Pulmonary artery endothelial cell (primary cell): ENCODE data around the gene ACVR1C. TPM values are rescaled to one million over a fixed set of nuclear protein-coding genes. Genes with fewer than 3 reads are reported as not detected.

ENCODE experiments used
- DNase-seq: peaks from one replicate; pipeline ENCODE4 v3.0.0-alpha.2; 2011; ENCODE audit warnings: low read depth, low spot score
- total RNA-seq: library from RNA; depleted of rRNA; stranded (reverse); fragments of >200 nt; gene quantifications from 2 replicates; pipeline ENCODE4 v1.2.3, GENCODE V29; 2014

ACVR1C gene
- total RNA-seq, 1 donor from 2014 or later = 0.07 TPM

- no peak for DNase-seq
Measured at GRCh38 chr2:157497638-157498314, 130.9 kb downstream of the ACVR1C start.

DNA sequence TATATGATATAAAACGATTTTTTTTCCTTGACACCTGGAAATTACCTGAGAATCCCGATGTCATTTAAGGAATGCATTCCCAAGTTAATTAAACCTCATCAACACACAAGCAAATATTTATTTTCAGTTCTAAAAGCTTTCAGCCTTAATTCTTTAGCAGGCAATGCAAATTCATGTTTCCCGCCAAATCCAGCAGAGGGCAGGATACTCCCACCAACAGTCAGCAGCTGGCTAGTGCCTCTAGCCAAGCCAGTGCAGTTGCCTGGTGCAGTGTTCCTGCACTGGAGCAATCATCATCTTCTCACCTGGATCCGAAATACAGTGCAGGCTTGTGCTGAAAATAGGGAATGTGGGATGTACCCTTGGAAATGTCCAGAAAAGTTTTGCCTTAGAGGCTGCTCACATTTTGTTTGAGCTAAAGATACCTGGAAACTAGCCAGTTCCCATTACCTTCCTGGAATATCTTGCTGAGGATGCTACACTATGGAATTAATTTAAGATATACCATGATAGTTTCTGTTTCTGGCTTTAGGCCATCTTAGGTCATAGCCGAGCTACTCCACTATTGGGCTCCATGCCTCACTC is 136.4 kb downstream of the ACVR1C start:
- DNase-seq = peak; percentile 8

DNA sequence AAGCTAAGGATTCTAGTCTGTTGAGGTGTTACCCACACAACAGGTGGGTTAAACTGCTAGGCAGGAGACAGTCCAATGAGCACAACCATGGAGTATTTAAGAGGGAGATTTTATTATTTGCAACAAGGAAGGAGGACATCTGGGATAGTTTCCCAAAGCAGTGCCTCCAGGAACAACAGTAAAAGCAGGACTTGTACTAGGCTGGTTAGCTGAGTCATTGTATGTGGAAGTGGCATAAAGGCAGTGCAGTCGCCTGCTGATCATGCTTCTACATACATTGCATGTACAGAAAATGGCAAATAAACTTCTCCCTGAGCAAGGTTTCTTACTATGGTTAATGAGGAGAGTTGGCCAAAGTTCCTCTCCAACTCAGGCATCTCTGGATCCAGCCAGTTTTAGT is 138.7 kb downstream of the ACVR1C start:
- DNase-seq = no peak

DNA sequence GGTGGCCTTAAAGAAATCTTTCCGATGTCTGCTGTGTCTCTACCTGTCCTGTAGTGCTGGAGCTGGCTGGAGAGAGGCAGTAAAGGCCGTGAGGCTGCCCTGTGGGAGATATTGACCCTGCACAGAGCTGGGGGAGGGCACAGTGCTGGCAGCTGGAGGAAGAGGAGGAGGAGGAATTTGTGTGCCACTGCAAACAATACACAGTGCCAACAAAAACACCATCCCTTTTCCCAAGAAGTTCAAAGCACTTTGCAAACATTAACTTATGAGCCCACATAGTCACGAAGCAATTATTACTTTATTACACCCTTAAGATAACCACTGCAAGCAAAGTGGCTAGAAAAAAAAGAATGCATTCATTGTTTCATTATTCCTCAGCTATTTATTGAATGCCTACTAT is 139.8 kb downstream of the ACVR1C start:
- DNase-seq = no peak

DNA sequence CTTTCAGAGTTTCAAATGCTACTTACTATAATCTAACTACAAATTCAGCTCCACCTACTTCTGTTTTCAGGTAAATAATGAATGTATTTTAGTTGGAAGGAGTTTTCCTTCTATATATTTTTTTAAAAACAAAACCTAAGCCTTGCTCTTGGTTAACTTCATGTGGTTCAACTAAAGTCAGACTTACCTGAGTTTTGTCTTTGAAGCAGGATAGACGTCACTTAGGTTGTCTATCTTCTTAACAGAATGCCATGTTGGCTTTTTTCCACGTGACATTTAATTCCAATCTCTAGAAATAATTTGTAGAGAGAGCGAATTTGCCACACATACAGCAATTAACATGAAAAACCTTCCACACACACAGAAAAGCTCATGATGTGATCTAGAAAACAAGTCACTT is 140.9 kb downstream of the ACVR1C start:
- no peak for DNase-seq

DNA sequence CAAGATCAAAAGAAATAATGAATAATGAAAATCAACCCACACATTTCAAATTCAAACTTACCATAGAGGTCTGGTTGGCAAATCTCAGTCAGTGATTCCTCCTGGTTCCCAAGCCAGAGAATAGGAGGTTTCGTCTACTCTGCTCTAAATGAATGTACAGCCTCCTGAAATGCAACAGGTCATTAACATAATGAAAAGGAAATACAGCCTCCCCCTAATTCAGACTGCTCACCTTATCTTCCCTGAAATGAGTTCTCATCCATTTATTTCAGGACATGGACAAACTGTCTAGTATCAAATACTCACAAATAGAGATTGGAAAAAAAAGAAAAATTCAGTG is 141.4 kb downstream of the ACVR1C start:
- DNase-seq = no peak

GRCh38 chr2:157486596-157487270 is 141.9 kb downstream of the ACVR1C start:
- DNase-seq = no peak

- DNase-seq = no peak
Measured at GRCh38 chr2:157480182-157480961, 148.3 kb downstream of the ACVR1C start.

- DNase-seq = no peak
Measured at GRCh38 chr2:157479081-157480027, 149.3 kb downstream of the ACVR1C start.

DNA sequence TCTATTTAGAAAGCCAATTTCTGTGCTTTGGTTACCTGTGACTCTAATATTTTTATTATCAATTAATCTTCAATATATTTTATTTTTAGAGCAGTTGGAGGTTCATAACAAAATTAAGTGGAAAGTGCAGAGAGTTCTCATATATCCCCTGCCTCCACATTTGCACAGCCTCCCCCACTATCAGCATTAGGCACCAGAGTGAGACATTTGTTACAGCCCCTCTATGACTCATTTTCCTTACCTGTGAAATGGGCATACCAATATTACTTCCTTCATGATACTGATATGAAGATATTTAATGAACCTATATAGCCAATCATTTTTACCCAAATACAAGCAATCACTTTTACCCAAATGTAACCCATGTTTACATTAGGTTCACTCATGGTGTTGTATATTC is 150.7 kb downstream of the ACVR1C start:
- no peak for DNase-seq

- DNase-seq = no peak
Measured at GRCh38 chr2:157476953-157477709, 151.5 kb downstream of the ACVR1C start.

Other genes starting within 250 kb of the ACVR1C start
- gene CYTIP, start 184.8 kb downstream of the ACVR1C start, total RNA-seq = 0.07 TPM in 1 of 2 replicates, not detected in the other
- 14.6 and 21.2 TPM in 2 replicates for gene ACVR1, start 247.5 kb upstream of the ACVR1C start, total RNA-seq